Pancreas (tissue), 10 donors: ENCODE results near the gene IL12A. TPM values are rescaled to one million over a fixed set of nuclear protein-coding genes. Genes with fewer than 3 reads are reported as not detected.

Source experiments
- ATAC-seq, 4 donors: fragments of 200-7000 bp; cut with Tn5 transposase; one replicate each; pipeline versions ENCODE4 v1.8.0 to v1.9.1; 2020; ENCODE audit warnings: mild to moderate bottlenecking in 4 of 4, moderate library complexity in 4 of 4
- DNase-seq, 6 donors: peaks; one replicate each; pipeline ENCODE4 v3.0.0-alpha.2; 2020
- FAIRE-seq: peaks from 2 replicates; lab custom pipeline; 2012; peaks lifted over from hg19 to GRCh38; lab: Jason Lieb, UNC
- H3K27ac ChIP-seq, 4 donors: fragments of 200-600 bp; sonication (generic); 1 replicate in 3 of 4; 2 replicates in 1 of 4; pipeline versions ENCODE4 v1.5.0 to v1.8.0; 2020
- H3K27me3 ChIP-seq, 4 donors: fragments of 200-600 bp; one replicate each; pipeline ENCODE4 v1.8.0; 2021
- H3K36me3 ChIP-seq, 3 donors: fragments of 200-600 bp; sonication (generic) in 1 of 3; one replicate each; pipeline versions ENCODE4 v1.5.0 to v1.8.0; 2020 to 2021
- H3K4me1 ChIP-seq, 3 donors: fragments of 200-600 bp; one replicate each; pipeline ENCODE4 v1.8.0; 2021
- H3K4me3 ChIP-seq, 4 donors: fragments of 200-600 bp; sonication (generic) in 2 of 4; one replicate each; pipeline versions ENCODE4 v1.5.0 to v1.8.0; 2020 to 2021
- H3K9me3 ChIP-seq, 4 donors: fragments of 200-600 bp; one replicate each; pipeline ENCODE4 v1.8.0; 2021
- CTCF ChIP-seq, 4 donors: fragments of 200-600 bp; sonication (generic) in 3 of 4; IDR thresholded peaks; one replicate each; pipeline versions ENCODE4 v1.5.0 to v1.8.0; 2021; ENCODE audit warnings: antibody characterized with exemption in 4 of 4
- WGBS, 2 donors: extraction: QIAGEN DNeasy Blood & Tissue Kit; methylation state at CpG; one replicate each; pipeline ENCODE4 v1.1.7; 2013; 5-methylcytosine and 5-hydroxymethylcytosine counted together
- intact Hi-C, 3 donors: fragments of 100-400 bp; cut with DNase I; formaldehyde crosslinking; loops; one replicate each; pipeline versions ENCODE4 v1.11.1 to v1.14.2; 2022
- polyA plus RNA-seq, 2 donors: library from polyadenylated mRNA; stranded (reverse); fragments of 200-250 nt; gene quantifications; one replicate each; pipeline ENCODE4 v1.2.3, GENCODE V29; 2013
- total RNA-seq, 6 donors: library from RNA; stranded (reverse); fragmentation: NEBNext Ultra II Directional in 4 of 6; extraction: Animal tissue kit (Norgen Biotek cat#: 25700) in 4 of 6; gene quantifications; one replicate each; pipeline versions ENCODE4 v1.2.1 to v1.2.4, GENCODE V29; 2021 to 2023
- donor health status: healthy with polysubstance abuse.
- donor health status: DM: no; HTN: no; CAD: no; lungs with moderate emphysema.
- donor health status: DM: no; HTN: no; CAD: no.
- donor health status: control.
- donor health status: control.
- donor health status: Bipolar disorder and iron deficiency.
- donor health status: DM: yes; HTN: yes; CAD: no.
- donor health status: DM: no; HTN: no; CAD: no.
- donor health status: DM: no; HTN: no; CAD: no.
- donor health status: DM: yes; HTN: yes; CAD: no.

IL12A gene
- total and polyA plus RNA-seq, 8 donors, result 0.08 to 2.2 (median 0.54) TPM

- H3K27ac ChIP-seq, result no peak overlapping the region
- no peaks in the 10 kb centered on the region for H3K9me3 ChIP-seq
- FAIRE-seq (no peak), DNase-seq (no peak), ATAC-seq (peak in 1 of 4 donors; percentile 39)
- no peaks in the 10 kb centered on the region for H3K27me3 ChIP-seq
- intact Hi-C loops, result no loop called here
- no peak for TF ChIP-seq CTCF (IDR thresholded peaks at IDR 0.05)
- no peaks in the 10 kb centered on the region for H3K4me1 ChIP-seq
- no peak overlapping the region for H3K4me3 ChIP-seq
- no peaks in the 10 kb centered on the region for H3K36me3 ChIP-seq
Observed at GRCh38 chr3:159947220-159947619, 41.4 kb upstream of the IL12A start.

DNA sequence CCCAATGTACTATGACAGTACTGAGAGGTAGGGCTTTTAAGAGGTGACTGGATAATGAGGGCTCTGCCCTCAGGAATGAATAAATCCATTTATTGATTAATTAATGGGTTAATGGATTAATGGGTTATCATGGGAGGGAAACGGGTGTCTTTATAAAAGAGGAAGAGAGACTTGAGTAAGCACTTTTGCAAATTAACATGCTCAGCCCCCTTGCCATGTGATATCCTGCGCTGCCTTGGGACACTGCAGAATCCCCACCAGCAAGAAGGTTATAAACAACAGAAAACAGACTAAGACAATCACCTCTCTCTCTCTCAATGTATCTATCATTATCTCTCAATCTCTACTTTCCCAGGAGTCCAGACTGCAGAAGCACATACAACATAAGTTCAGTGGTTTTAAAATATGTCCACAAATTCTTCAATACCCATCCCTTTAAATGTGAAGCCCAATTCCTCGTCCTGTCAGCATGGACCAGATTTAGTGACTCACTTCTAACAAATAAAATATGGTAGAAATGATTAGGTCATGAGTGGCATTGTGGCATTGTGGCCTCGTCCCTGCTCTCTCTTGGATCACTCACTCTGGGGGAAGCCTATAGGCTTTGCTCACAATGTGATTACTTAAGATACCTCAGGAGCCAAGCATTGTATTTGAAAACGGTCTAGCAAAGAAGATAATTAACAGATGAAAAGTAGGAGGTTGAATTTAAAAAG, 40.0 kb upstream of the IL12A start:
- ATAC-seq, result no peak
- H3K36me3 ChIP-seq, result no peaks in the 10 kb centered on the region
- H3K27me3 ChIP-seq, result no peaks in the 10 kb centered on the region
- no peaks in the 10 kb centered on the region for H3K4me1 ChIP-seq
- no peak for FAIRE-seq
- no peaks in the 10 kb centered on the region for H3K9me3 ChIP-seq
- intact Hi-C loops, result no loop called here
- TF ChIP-seq CTCF (IDR thresholded peaks at IDR 0.05), result no peak
- WGBS, 2 donors, result 54 to 58% methylated on average over 5 of the region's 5 CpGs
- no peak overlapping the region for H3K4me3 ChIP-seq
- no peak overlapping the region for H3K27ac ChIP-seq
- no peak for DNase-seq

DNA sequence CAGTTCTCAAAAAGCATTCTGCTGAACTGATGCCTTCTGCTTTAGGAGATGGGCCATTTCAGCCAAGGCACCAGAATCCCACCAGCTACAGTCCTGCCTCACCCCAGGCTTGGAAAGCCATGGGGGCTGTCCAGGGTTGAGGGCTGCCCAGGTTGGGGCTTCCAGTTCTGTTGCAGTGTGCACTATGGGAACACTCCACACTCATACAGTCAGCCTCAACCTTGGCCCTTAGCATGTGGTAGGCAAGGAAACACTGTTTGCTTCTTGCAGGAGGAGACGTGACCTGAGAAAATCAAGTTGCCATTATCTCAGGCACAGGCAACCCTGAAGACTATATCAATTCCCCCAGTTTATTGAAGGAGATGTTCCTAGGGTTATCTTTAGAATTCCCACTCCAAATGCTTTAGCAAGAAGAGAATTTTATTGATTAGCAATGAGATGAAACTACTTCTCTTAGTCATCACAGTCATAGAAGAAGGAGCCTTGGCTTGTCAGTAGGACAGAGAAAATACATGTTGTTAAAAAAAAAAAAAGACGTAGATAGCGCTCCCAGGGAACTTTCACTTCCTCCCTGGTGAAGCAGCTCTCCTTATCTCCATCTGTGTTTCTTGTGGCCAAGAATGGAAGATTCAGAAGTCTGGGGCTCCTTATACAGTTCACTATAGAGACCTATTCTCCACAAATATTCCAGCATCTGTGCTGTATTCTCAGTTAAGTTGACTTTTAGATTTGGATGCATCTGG, 38.3 kb upstream of the IL12A start:
- Histone ChIP-seq H3K9me3 (no peaks in the 10 kb centered on the region), H3K4me3 (no peak overlapping the region), H3K36me3 (no peaks in the 10 kb centered on the region), H3K4me1 (no peaks in the 10 kb centered on the region), H3K27me3 (no peaks in the 10 kb centered on the region), H3K27ac (no peak overlapping the region)
- no peak for FAIRE-seq
- no peak for TF ChIP-seq CTCF (IDR thresholded peaks at IDR 0.05)
- 60 to 61% methylated on average over 3 of the region's 3 CpGs for WGBS, 2 donors
- intact Hi-C loops, result no loop called here
- ATAC-seq, result no peak
- no peak for DNase-seq

GRCh38 chr3:159951540-159951939, 37.1 kb upstream of the IL12A start:
- intact Hi-C loops, result no loop called here
- H3K36me3 ChIP-seq, result no peaks in the 10 kb centered on the region
- no peak overlapping the region for H3K27ac ChIP-seq
- no peak overlapping the region for H3K4me3 ChIP-seq
- DNase-seq (no peak), ATAC-seq (no peak), FAIRE-seq (no peak)
- no peaks in the 10 kb centered on the region for H3K27me3 ChIP-seq
- no peak for TF ChIP-seq CTCF (IDR thresholded peaks at IDR 0.05)
- no peaks in the 10 kb centered on the region for H3K9me3 ChIP-seq
- H3K4me1 ChIP-seq, result no peaks in the 10 kb centered on the region
- 37 to 47% methylated on average over 2 of the region's 2 CpGs for WGBS, 2 donors
